Activated CD8-positive, alpha-beta memory T cell treated with anti-CD3 and anti-CD28 coated beads, Interleukin-2, amount 50 U/mL, for 24 hours (primary cell): ENCODE results near the gene SSBP1.
"Not testable (repeated sequence)": the region's sequence is repeated elsewhere in the genome, so short reads cannot be mapped to it uniquely, and the experiment has no call there.

Source experiments
- DNase-seq: peaks from one replicate; pipeline ENCODE4 v3.0.0-alpha.2; 2020; ENCODE audit errors: extremely low read depth

The SSBP1 gene

GRCh38 chr7:141709318-141709717, 28.8 kb upstream of the SSBP1 start:
- DNase-seq = no peak

- DNase-seq = no peak
Observed at GRCh38 chr7:141709749-141710148, 28.4 kb upstream of the SSBP1 start.

GRCh38 chr7:141710301-141710700, 27.9 kb upstream of the SSBP1 start:
- no peak for DNase-seq

GRCh38 chr7:141712603-141713255, 25.4 kb upstream of the SSBP1 start:
- no peak for DNase-seq

- DNase-seq = no peak
Observed at GRCh38 chr7:141713890-141714289, 24.3 kb upstream of the SSBP1 start.

- no peak for DNase-seq
Observed at GRCh38 chr7:141714571-141714970, 23.6 kb upstream of the SSBP1 start.

GRCh38 chr7:141715018-141715417, 23.1 kb upstream of the SSBP1 start:
- DNase-seq = no peak

GRCh38 chr7:141715794-141716689, 22.1 kb upstream of the SSBP1 start:
- DNase-seq = no peak

GRCh38 chr7:141717450-141717849, 20.7 kb upstream of the SSBP1 start:
- no peak for DNase-seq

GRCh38 chr7:141722529-141722928, 15.6 kb upstream of the SSBP1 start:
- DNase-seq = no peak

GRCh38 chr7:141729020-141729419, 9.1 kb upstream of the SSBP1 start:
- no peak for DNase-seq

GRCh38 chr7:141731476-141732149, 6.5 kb upstream of the SSBP1 start:
- DNase-seq = no peak

- DNase-seq = no peak
Observed at GRCh38 chr7:141737118-141737835, 881 bp upstream of the SSBP1 start.

- no peak for DNase-seq
Observed at GRCh38 chr7:141738592-141739013, 445 bp downstream of the SSBP1 start.

- DNase-seq = no peak
Observed at GRCh38 chr7:141739250-141739649, 1.1 kb downstream of the SSBP1 start.

GRCh38 chr7:141742229-141742628, 4.1 kb downstream of the SSBP1 start:
- no peak for DNase-seq

GRCh38 chr7:141744131-141744530, 6.0 kb downstream of the SSBP1 start:
- no peak for DNase-seq

GRCh38 chr7:141748396-141748795, 10.2 kb downstream of the SSBP1 start:
- no peak for DNase-seq

- not testable (repeated sequence) for DNase-seq
Observed at GRCh38 chr7:141751904-141752303, 13.7 kb downstream of the SSBP1 start.

- no peak for DNase-seq
Observed at GRCh38 chr7:141752634-141753033, 14.5 kb downstream of the SSBP1 start.

GRCh38 chr7:141754939-141755338, 16.8 kb downstream of the SSBP1 start:
- no peak for DNase-seq

- DNase-seq = no peak
Observed at GRCh38 chr7:141763797-141764196, 25.6 kb downstream of the SSBP1 start, which contains the start of gene TAS2R3. Gene TAS2R3 (plus strand): TSS chr7:141764097. CDS start chr7:141764159, 62 bp downstream.
